GM18511 (cell line): ENCODE results near the gene TNFAIP3.

Source experiments
- ATAC-seq: cut with Tn5 transposase; IDR thresholded peaks from one replicate; pipeline ENCODE4 v1.9.1; 2021; ENCODE audit warnings: mild to moderate bottlenecking, moderate library complexity; ENCODE audit not compliant: unreplicated experiment

Gene TNFAIP3

DNA sequence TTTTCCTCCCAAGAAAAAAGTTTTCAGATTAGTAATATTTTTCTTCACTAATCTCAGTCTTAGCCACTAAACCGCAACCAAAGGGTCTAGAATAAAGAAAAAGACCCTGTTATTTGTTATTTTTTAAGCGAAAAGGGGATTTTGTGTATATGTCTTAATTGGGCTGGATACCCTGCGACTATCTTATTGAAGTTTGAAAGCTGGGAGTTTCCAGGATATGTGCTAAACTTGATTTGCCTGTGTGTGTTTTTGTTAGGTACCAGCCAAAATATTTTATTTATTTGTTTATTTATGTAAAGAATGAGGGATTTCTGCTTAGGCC is 52.4 kb downstream of the TNFAIP3 start:
- ATAC-seq: no peak

DNA sequence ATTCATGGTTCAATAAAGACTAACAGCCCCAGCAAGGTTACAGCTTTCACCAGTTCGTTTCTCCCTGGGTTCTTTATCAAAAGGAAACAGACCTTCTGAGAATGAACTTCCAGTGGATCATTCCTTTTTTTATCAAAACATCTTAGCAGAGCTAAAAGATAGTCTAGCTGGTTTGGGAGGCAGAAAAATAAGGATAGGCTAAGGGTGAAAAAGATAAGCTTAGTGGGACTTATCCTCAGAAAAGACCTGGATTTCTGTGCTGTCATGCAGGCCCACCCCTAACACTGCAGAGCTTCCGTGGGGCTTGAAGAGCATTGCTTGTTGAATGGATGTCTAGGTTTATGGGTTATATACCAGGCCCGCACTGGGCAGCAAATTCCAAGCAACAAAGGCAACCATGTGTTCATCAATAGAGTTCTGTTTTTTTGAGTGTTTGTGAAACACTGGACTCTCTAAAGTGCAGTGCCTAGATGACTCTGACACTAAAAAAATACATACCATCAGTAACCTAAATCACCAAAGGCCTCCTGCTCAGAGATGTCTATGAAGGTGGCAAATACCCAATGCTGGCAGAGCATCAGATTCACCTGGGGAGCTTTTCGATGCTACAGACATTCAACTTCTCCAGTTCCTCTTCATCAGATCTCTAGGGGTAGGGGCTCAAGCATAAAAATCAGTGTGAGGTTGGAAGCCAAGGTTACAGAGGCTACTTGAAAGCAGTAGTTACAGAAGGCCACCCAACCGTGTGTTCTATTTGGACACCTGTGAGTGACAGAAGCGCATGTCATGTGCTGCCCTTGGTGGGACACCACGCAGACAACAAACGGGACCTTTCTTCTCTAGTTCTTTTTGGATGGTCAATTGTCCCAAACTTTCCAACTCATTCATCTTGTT is 53.0 kb downstream of the TNFAIP3 start:
- peak; percentile 46 for ATAC-seq

DNA sequence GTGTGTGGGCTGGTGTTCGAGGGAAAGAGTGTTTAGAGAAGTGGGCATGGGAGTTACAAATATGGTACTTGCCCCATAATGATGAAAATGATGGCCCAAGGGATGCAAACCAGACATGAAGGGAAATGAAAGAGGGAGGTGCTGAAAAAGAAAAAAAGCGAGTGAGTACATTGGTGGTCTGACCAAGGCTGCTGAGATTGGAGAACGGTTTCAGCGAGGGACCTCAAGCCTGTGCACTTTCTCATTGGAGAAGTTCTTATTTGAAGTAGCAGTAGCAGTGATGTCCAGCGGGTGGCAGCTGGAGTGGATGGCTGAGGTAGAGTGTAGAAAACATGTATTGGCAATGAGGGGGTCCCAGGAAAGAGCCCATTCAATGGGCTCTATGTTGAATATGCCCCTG is 54.8 kb downstream of the TNFAIP3 start:
- peak; percentile 64 for ATAC-seq

- no peak for ATAC-seq
These were observed 57.0 kb downstream of the TNFAIP3 start for GRCh38 chr6:137923866-137924653.

- no peak for ATAC-seq
These were observed 58.2 kb downstream of the TNFAIP3 start for GRCh38 chr6:137925141-137925698.

DNA sequence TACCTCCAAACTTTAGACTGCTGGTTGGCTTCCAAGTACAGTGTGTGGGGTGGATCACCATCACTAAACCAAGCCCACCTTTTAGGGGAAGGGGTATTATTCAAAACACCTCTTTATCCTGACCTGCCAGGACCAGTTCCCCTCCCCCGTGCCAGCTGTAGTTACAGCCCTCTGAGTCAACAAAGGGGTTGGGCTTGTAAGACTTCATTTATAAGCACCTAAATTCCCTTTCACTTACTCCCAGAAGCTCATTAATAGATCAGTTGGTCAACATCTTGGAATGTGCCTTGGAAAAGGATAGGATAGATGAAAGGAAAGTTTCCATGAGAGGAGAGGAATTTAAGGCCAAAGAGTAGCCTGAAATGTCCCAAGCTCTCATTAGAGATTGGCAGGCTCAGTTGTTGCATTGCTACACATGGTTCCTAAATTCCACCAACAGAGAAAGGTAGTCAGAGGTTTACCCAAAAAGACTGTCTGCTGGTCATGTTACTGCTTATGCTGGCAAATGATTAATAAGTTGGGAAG is 59.2 kb downstream of the TNFAIP3 start:
- ATAC-seq: no peak

DNA sequence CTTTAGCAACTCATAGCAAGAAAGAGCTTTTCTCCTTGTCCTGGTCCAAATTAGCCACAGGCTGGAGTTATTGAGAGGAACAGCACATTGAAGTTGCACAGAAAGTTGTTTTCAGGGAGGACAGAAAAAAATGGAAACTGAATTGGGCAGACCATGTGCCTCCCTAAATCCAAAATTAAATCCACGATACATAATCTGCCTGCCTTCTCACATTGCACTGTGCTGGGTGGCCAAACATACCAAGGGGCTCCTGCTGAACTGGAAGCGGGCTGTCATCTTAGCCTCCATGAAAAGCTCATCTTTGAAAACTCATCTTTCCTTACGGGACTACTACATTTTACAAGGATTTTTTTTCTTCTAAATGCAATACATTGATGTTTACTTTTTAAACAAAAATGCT is 59.9 kb downstream of the TNFAIP3 start:
- ATAC-seq: no peak

DNA sequence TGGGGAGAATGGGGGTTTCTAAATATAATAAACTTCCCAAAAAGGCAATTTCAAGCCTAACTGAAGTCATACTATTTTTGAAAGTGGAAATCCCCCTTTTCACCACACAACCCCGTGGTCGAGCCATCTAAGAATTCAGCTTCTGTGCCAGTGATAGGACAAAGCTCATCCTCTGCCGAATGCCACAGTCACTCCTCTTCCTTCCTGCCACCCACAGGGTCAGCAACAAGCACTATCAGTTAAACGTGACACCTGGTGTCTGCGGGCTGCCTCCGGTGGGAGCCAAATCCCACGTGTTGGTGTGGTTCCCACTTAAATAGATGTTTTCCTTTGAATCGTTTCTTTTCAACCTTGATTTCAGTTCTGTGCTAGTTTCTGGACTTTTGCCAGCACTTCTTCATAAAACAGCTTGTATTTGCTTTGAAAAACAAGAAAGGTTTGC is 60.7 kb downstream of the TNFAIP3 start:
- ATAC-seq: peak; percentile 95

DNA sequence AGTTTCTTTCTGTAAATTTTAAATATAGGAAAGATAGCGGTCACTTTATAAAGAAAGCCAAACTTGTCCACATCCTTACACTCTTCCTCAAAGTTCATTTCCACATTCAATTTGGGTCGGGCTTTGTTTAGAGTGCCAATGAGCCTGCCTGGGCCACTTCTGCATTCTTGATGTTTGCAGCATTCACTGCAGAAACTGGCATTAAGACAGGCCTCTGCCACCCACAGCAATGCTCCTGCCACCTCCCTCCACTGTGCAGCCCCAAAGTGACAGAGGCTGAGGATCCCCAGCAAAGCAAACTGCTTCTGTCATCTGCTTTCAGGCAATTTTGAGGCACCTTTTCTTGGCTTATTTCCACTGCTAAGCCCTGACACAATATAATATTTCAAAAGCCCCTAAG is 61.2 kb downstream of the TNFAIP3 start:
- ATAC-seq: peak; percentile 56

DNA sequence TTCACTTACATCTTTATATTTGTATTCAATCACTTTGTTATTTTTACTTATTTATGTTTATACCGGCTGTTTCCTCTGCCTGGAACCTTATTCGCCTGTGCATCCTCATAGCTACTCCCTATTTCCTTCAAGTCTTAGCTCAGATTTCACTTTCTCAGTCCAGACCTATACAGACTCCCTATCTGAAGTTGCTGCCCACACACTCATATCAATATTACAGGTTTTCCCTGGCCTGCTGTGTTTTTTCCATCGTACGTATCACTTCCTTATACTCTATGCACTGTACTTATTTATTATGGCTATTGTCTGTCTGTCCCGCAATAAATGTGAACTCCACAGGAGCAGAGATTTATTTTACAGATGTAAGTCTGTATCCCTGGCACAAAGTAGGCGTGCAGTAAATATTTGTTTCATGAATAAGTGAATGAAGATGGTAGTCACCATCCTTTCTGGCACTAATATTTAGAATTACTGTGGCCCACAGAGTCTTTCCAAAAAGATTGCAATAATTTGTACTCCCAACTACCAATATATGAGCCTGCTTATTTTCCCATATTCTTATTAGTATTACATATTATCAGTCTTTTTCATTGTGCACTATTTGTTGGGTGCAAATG is 64.9 kb downstream of the TNFAIP3 start:
- ATAC-seq: no peak
